IPS DF 4.7 (cell line): ENCODE measurements around the gene PTPRS.

Experiments
- DNase-seq: peaks from one replicate; pipeline ENCODE4 v3.0.0-alpha.2; 2013; ENCODE audit warnings: low spot score; ENCODE audit errors: extremely low read depth

The PTPRS gene

GRCh38 chr19:5309438-5310204 lies 31.0 kb downstream of the PTPRS start:
- no peak for DNase-seq

GRCh38 chr19:5308451-5309437 lies 31.9 kb downstream of the PTPRS start:
- DNase-seq = no peak

- no peak for DNase-seq
These were observed 33.0 kb downstream of the PTPRS start for GRCh38 chr19:5307655-5308054.

- DNase-seq = no peak
These were observed 35.4 kb downstream of the PTPRS start for GRCh38 chr19:5305163-5305562.

GRCh38 chr19:5304486-5304885 lies 36.1 kb downstream of the PTPRS start:
- DNase-seq = no peak

GRCh38 chr19:5303208-5303607 lies 37.4 kb downstream of the PTPRS start:
- no peak for DNase-seq

- DNase-seq = no peak
These were observed 38.2 kb downstream of the PTPRS start for GRCh38 chr19:5302396-5302795.

GRCh38 chr19:5299137-5299536 lies 41.5 kb downstream of the PTPRS start:
- no peak for DNase-seq

- no peak for DNase-seq
These were observed 42.1 kb downstream of the PTPRS start for GRCh38 chr19:5298471-5298901.

- DNase-seq = no peak
These were observed 43.3 kb downstream of the PTPRS start for GRCh38 chr19:5297272-5297669.

- DNase-seq = no peak
These were observed 43.9 kb downstream of the PTPRS start for GRCh38 chr19:5296457-5297271.

GRCh38 chr19:5296021-5296420 lies 44.6 kb downstream of the PTPRS start:
- DNase-seq = no peak

GRCh38 chr19:5294403-5295160 lies 46.0 kb downstream of the PTPRS start:
- no peak for DNase-seq

GRCh38 chr19:5293612-5294378 lies 46.8 kb downstream of the PTPRS start:
- DNase-seq = no peak

GRCh38 chr19:5292822-5293611 lies 47.6 kb downstream of the PTPRS start:
- no peak for DNase-seq

- no peak for DNase-seq
These were observed 48.2 kb downstream of the PTPRS start for GRCh38 chr19:5292453-5292821.

GRCh38 chr19:5291588-5292193 lies 48.9 kb downstream of the PTPRS start:
- DNase-seq = no peak
